ENCODE results near the gene CDH24. TPM values are rescaled to one million over a fixed set of nuclear protein-coding genes. Genes with fewer than 3 reads are reported as not detected.

The CDH24 gene
- total RNA-seq, 5 donors from 2014 or later (not counting 1 experiment from before 2014, with no cell fraction given) = 1.2 to 3.0 (median 1.6) TPM

GRCh38 chr14:23067847-23068788 lies 10.8 kb upstream of the CDH24 start:
- Mint-ChIP-seq H3K4me3 (no peak overlapping the region), H3K36me3 (peaks cover 36% of the 10 kb centered on the region), H3K27ac (peak overlapping the region in 1 of 2 donors; percentile 61), H3K4me1 (peaks cover 35 to 45% (median 41%) of the 10 kb centered on the region in 3 donors), H3K27me3 (no peaks in the 10 kb centered on the region), H3K9me3 (no peaks in the 10 kb centered on the region)
- 86% methylated on average over 5 of the region's 14 CpGs for WGBS (ENCODE audit: insufficient coverage)
- ChIA-PET POLR2A (interaction anchor here (0.5 to 1.3 kb wide), 6 partner anchors 8 to 303 kb away, joined by 4 to 7 read pairs (median 5); partner anchors contain the start of genes ACIN1 (in 1 of the 2) and C14orf119 (in 1 of the 2)), CTCF (interaction anchor here (0.5 to 2.1 kb wide), 43 partner anchors 8 to 1127 kb away, joined by 3 to 46 read pairs (median 5); partner anchors contain the start of genes ACIN1 (in 1 of the 2), C14orf119 (in 1 of the 2), HAUS4 (in 1 of the 2) and PRMT5 (in 1 of the 2))
- Histone ChIP-seq H3K27me3 (replicated peaks in 1 of 2; ENCODE audit: control insufficient read depth in 2 of 2, extremely low read depth in 1 of 2, insufficient read depth in 2 of 2, low read length in 1 of 2) (no peaks in the 10 kb centered on the region), H3K9me3 (no peaks in the 10 kb centered on the region), H3K36me3 (ENCODE audit: control insufficient read depth in 2 of 2, extremely low read depth in 1 of 2, insufficient read depth in 1 of 2, low read length in 1 of 2) (peaks cover 10 to 72% of the 10 kb centered on the region in 2 donors), H3K4me3 (ENCODE audit: control insufficient read depth in 1 of 2, extremely low read depth in 1 of 2, low read length in 1 of 2) (no peak overlapping the region), H3K27ac (ENCODE audit: low read length) (peak overlapping the region; percentile 38), H3K4me1 (ENCODE audit: control insufficient read depth in 1 of 2, extremely low read depth in 1 of 2, insufficient read depth in 2 of 2, low read length in 2 of 2) (peaks cover 12 to 37% of the 10 kb centered on the region in 2 experiments)
- DNase-seq = peak in 1 of 35 experiments; percentile 4
- no peak for ATAC-seq (replicated peaks in 1 of 4)

GRCh38 chr14:23066855-23067744 lies 9.8 kb upstream of the CDH24 start:
- Mint-ChIP-seq H3K4me1 (peaks cover 34 to 38% (median 35%) of the 10 kb centered on the region in 3 donors), H3K36me3 (peaks cover 38% of the 10 kb centered on the region), H3K27ac (no peak overlapping the region), H3K4me3 (no peak overlapping the region), H3K27me3 (no peaks in the 10 kb centered on the region), H3K9me3 (no peaks in the 10 kb centered on the region)
- Histone ChIP-seq H3K27me3 (replicated peaks in 1 of 2; ENCODE audit: control insufficient read depth in 2 of 2, extremely low read depth in 1 of 2, insufficient read depth in 2 of 2, low read length in 1 of 2) (no peaks in the 10 kb centered on the region), H3K4me3 (ENCODE audit: control insufficient read depth in 1 of 2, extremely low read depth in 1 of 2, low read length in 1 of 2) (no peak overlapping the region), H3K9me3 (no peaks in the 10 kb centered on the region), H3K36me3 (ENCODE audit: control insufficient read depth in 2 of 2, extremely low read depth in 1 of 2, insufficient read depth in 1 of 2, low read length in 1 of 2) (peaks cover 10 to 72% of the 10 kb centered on the region in 2 donors), H3K27ac (ENCODE audit: low read length) (no peak overlapping the region), H3K4me1 (ENCODE audit: control insufficient read depth in 1 of 2, extremely low read depth in 1 of 2, insufficient read depth in 2 of 2, low read length in 2 of 2) (peaks cover 12 to 35% of the 10 kb centered on the region in 2 experiments)
- no peak for ATAC-seq (replicated peaks in 1 of 4)
- ChIA-PET POLR2A (no interaction called here), CTCF (interaction anchor here (2.0 to 2.1 kb wide), 2 partner anchors 28 to 72 kb away, joined by 6 to 46 read pairs; partner anchors contain the start of genes ACIN1 (in 1 of the 2) and C14orf119 (in 1 of the 2))
- DNase-seq = peak in 1 of 35 experiments; percentile 3
- 97% methylated on average over 10 of the region's 23 CpGs for WGBS (ENCODE audit: insufficient coverage)

DNA sequence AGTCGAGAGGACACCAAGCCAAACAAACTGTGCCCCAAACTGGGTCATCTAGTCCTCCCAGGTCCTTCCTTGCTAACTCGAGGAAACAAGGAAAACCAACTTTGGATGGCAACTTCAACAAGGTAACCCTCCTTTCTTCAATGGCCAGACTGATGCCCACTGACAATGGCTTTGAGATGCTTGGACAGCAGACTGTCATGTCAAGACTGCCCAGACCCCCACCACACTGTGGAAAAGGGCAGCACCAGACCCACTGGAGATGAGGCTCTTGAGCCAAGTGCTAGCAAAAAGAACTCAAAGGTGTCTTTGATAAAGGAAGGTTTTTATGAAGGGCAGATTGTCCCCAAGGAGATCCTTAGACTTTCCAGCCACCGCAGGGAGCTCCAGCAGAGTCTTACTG lies 9.0 kb upstream of the CDH24 start:
- no peak for ATAC-seq (replicated peaks in 1 of 4)
- POLR2A ChIA-PET = no interaction called here

DNA sequence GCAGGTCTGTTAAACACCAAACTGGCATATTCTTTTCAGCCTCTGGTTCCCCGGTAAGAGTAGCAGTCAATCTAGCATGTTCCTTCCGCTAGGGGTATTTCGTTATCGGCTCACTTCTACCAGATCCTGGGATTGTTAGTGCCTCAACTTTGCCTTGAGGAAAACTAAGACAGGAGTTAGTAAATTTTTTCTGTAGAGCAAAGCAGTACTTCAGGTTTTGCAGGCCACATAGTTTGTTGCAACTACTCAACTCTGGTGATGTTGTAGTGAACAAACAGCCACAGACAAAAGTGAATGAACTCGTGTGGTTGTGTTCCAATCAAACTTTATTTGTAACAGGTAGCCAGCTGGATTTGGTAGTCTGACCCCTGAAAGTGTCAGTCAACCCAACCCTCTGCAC lies 6.3 kb upstream of the CDH24 start:
- WGBS (ENCODE audit: insufficient coverage) = 100% methylated on average over 2 of the region's 5 CpGs
- H3K4me3 ChIP-seq (ENCODE audit: control insufficient read depth in 1 of 2, extremely low read depth in 1 of 2, low read length in 1 of 2) = no peak overlapping the region
- H3K36me3 Mint-ChIP-seq = peaks cover 42% of the 10 kb centered on the region
- peaks cover 0 to 9% of the 10 kb centered on the region in 2 experiments for H3K4me1 ChIP-seq (ENCODE audit: control insufficient read depth in 1 of 2, extremely low read depth in 1 of 2, insufficient read depth in 2 of 2, low read length in 2 of 2)
- DNase-seq (no peak), ATAC-seq (replicated peaks in 1 of 4) (no peak)
- no peak overlapping the region for H3K4me3 Mint-ChIP-seq
- H3K4me1 Mint-ChIP-seq = peaks cover 8 to 9% (median 9%) of the 10 kb centered on the region in 3 donors
- no peaks in the 10 kb centered on the region for H3K9me3 Mint-ChIP-seq
- peak overlapping the region; percentile 43 to 52 for H3K27ac Mint-ChIP-seq
- H3K9me3 ChIP-seq = no peaks in the 10 kb centered on the region
- peaks cover 24 to 90% of the 10 kb centered on the region in 2 donors for H3K36me3 ChIP-seq (ENCODE audit: control insufficient read depth in 2 of 2, extremely low read depth in 1 of 2, insufficient read depth in 1 of 2, low read length in 1 of 2)
- no peaks in the 10 kb centered on the region for H3K27me3 ChIP-seq (replicated peaks in 1 of 2; ENCODE audit: control insufficient read depth in 2 of 2, extremely low read depth in 1 of 2, insufficient read depth in 2 of 2, low read length in 1 of 2)
- H3K27ac ChIP-seq (ENCODE audit: low read length) = no peak overlapping the region
- H3K27me3 Mint-ChIP-seq = no peaks in the 10 kb centered on the region
- CTCF ChIA-PET = no interaction called here
- POLR2A ChIA-PET = interaction anchor here in 1 of 2 donors (0.5 to 0.6 kb wide), 2 partner anchors 69 to 1592 kb away, joined by 3 to 5 read pairs; no protein-coding TSS in a partner anchor

More for the DNA sequence above, 9.0 kb upstream of the CDH24 start:
- H3K4me3 ChIP-seq (ENCODE audit: control insufficient read depth in 1 of 2, extremely low read depth in 1 of 2, low read length in 1 of 2) = no peak overlapping the region
- CTCF ChIA-PET = interaction anchor here (1.0 to 1.5 kb wide), 3 partner anchors 71 to 106 kb away, joined by 3 to 7 read pairs (median 5); no protein-coding TSS in a partner anchor
- no peak for DNase-seq
- no CpG with 5 or more reads among the region's 3 CpGs for WGBS (ENCODE audit: insufficient coverage)
- H3K36me3 ChIP-seq (ENCODE audit: control insufficient read depth in 2 of 2, extremely low read depth in 1 of 2, insufficient read depth in 1 of 2, low read length in 1 of 2) = peaks cover 10 to 75% of the 10 kb centered on the region in 2 donors
- Mint-ChIP-seq H3K9me3 (no peaks in the 10 kb centered on the region), H3K4me3 (no peak overlapping the region), H3K4me1 (peaks cover 27 to 31% (median 28%) of the 10 kb centered on the region in 3 donors), H3K27me3 (no peaks in the 10 kb centered on the region), H3K27ac (no peak overlapping the region), H3K36me3 (peaks cover 33% of the 10 kb centered on the region)
- no peaks in the 10 kb centered on the region for H3K27me3 ChIP-seq (replicated peaks in 1 of 2; ENCODE audit: control insufficient read depth in 2 of 2, extremely low read depth in 1 of 2, insufficient read depth in 2 of 2, low read length in 1 of 2)
- H3K9me3 ChIP-seq = no peaks in the 10 kb centered on the region
- H3K27ac ChIP-seq (ENCODE audit: low read length) = no peak overlapping the region
- H3K4me1 ChIP-seq (ENCODE audit: control insufficient read depth in 1 of 2, extremely low read depth in 1 of 2, insufficient read depth in 2 of 2, low read length in 2 of 2) = peaks cover 9 to 28% of the 10 kb centered on the region in 2 experiments

DNA sequence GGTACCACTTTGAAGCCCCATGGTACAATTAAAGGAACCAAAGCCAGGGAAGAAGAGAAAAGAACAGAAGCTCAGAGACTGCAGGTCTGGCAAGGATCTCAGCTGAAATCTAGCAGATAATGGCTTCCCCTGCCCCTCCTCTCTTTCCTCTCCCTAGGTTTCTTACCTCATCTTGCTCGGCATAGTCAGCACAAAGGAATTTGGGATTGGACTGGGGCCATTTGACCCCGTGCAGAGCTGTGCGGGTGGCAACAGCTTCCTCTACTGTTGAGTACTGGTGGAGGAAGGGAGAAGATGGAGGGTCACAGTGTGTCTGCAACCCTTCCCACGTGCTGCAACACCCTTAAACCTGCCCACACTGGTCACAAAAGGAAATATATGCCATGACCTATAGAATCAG lies 4.7 kb upstream of the CDH24 start:
- Mint-ChIP-seq H3K27me3 (no peaks in the 10 kb centered on the region), H3K4me3 (no peak overlapping the region), H3K4me1 (peaks cover 7 to 16% (median 11%) of the 10 kb centered on the region in 3 donors), H3K36me3 (peaks cover 42% of the 10 kb centered on the region), H3K9me3 (no peaks in the 10 kb centered on the region), H3K27ac (no peak overlapping the region)
- H3K27me3 ChIP-seq (replicated peaks in 1 of 2; ENCODE audit: control insufficient read depth in 2 of 2, extremely low read depth in 1 of 2, insufficient read depth in 2 of 2, low read length in 1 of 2) = peaks cover 0 to 1% of the 10 kb centered on the region in 2 experiments
- no peak overlapping the region for H3K27ac ChIP-seq (ENCODE audit: low read length)
- DNase-seq (no peak), ATAC-seq (replicated peaks in 1 of 4) (no peak)
- POLR2A ChIA-PET = interaction anchor here in 1 of 2 donors (0.7 kb wide), 1 partner anchor 76 kb away, joined by 4 read pairs; no protein-coding TSS in a partner anchor
- no CpG with 5 or more reads among the region's 4 CpGs for WGBS (ENCODE audit: insufficient coverage)
- peaks cover 0 to 11% of the 10 kb centered on the region in 2 experiments for H3K4me1 ChIP-seq (ENCODE audit: control insufficient read depth in 1 of 2, extremely low read depth in 1 of 2, insufficient read depth in 2 of 2, low read length in 2 of 2)
- no peaks in the 10 kb centered on the region for H3K9me3 ChIP-seq
- H3K4me3 ChIP-seq (ENCODE audit: control insufficient read depth in 1 of 2, extremely low read depth in 1 of 2, low read length in 1 of 2) = no peak overlapping the region
- CTCF ChIA-PET = interaction anchor here (0.5 to 7.8 kb wide), 8 partner anchors 33 to 829 kb away, joined by 3 to 140 read pairs (median 4); partner anchors contain the start of genes ACIN1 (in 1 of the 2) and C14orf119 (in 1 of the 2)
- H3K36me3 ChIP-seq (ENCODE audit: control insufficient read depth in 2 of 2, extremely low read depth in 1 of 2, insufficient read depth in 1 of 2, low read length in 1 of 2) = peaks cover 17 to 76% of the 10 kb centered on the region in 2 donors

Measured in T-cell (primary cell).